ENCODE data around the gene MYL11.

MYL11 gene

GRCh38 chr16:30409125-30410060, 34.8 kb downstream of the MYL11 start (continued):
- TF ChIP-seq ZNF202 (tag by site-specific recombination; IDR thresholded peaks at IDR 0.05; ENCODE audit: borderline replicate concordance) (no peak), ZNF140 (tag by site-specific recombination; IDR thresholded peaks at IDR 0.05) (no peak), ZNF677 (tag by site-specific recombination; IDR thresholded peaks at IDR 0.05) (no peak), ZBTB48 (tag by site-specific recombination; IDR thresholded peaks at IDR 0.05) (peak; percentile 92), ZNF175 (tag by site-specific recombination; IDR thresholded peaks at IDR 0.05) (no peak), ZNF155 (tag by site-specific recombination; IDR thresholded peaks at IDR 0.05) (no peak), ZFP37 (tag by site-specific recombination; IDR thresholded peaks at IDR 0.05) (no peak), ZFHX2 (tag by site-specific recombination; conservative IDR thresholded peaks at IDR 0.05) (peak; percentile 65), ZNF394 (tag by site-specific recombination; IDR thresholded peaks at IDR 0.05; ENCODE audit: borderline replicate concordance) (0 out of 2 replicates have a peak, but pooled peaks have one; percentile 17), IKZF3 (tag by site-specific recombination; IDR thresholded peaks at IDR 0.05) (peak; percentile 97), ZBTB20 (tag by site-specific recombination; IDR thresholded peaks at IDR 0.05) (peak; percentile 91), ZNF76 (tag by site-specific recombination; IDR thresholded peaks at IDR 0.05; ENCODE audit: borderline replicate concordance, low read depth) (no peak), ZNF423 (tag by site-specific recombination; IDR thresholded peaks at IDR 0.05) (no peak), ZNF544 (tag by site-specific recombination; IDR thresholded peaks at IDR 0.05) (no peak), ZNF146 (tag by site-specific recombination; IDR thresholded peaks at IDR 0.05) (no peak), ZNF701 (tag by site-specific recombination; IDR thresholded peaks at IDR 0.05) (no peak), ZNF670 (tag by site-specific recombination; IDR thresholded peaks at IDR 0.05; ENCODE audit: low read depth) (no peak), ZBTB7A (tag by site-specific recombination; IDR thresholded peaks at IDR 0.05; ENCODE audit: low read depth) (no peak), ZNF571 (tag by site-specific recombination; IDR thresholded peaks at IDR 0.05) (no peak), SCRT1 (tag by site-specific recombination; IDR thresholded peaks at IDR 0.05; ENCODE audit: borderline replicate concordance) (no peak)
- TF ChIP-seq, protein P1, sequence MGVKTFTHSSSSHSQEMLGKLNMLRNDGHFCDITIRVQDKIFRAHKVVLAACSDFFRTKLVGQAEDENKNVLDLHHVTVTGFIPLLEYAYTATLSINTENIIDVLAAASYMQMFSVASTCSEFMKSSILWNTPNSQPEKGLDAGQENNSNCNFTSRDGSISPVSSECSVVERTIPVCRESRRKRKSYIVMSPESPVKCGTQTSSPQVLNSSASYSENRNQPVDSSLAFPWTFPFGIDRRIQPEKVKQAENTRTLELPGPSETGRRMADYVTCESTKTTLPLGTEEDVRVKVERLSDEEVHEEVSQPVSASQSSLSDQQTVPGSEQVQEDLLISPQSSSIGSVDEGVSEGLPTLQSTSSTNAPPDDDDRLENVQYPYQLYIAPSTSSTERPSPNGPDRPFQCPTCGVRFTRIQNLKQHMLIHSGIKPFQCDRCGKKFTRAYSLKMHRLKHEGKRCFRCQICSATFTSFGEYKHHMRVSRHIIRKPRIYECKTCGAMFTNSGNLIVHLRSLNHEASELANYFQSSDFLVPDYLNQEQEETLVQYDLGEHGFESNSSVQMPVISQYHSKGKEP (tag by site-specific recombination; IDR thresholded peaks at IDR 0.05): 0 out of 2 replicates have a peak, but pooled peaks have one; percentile 18
- TF ChIP-seq, protein P2, sequence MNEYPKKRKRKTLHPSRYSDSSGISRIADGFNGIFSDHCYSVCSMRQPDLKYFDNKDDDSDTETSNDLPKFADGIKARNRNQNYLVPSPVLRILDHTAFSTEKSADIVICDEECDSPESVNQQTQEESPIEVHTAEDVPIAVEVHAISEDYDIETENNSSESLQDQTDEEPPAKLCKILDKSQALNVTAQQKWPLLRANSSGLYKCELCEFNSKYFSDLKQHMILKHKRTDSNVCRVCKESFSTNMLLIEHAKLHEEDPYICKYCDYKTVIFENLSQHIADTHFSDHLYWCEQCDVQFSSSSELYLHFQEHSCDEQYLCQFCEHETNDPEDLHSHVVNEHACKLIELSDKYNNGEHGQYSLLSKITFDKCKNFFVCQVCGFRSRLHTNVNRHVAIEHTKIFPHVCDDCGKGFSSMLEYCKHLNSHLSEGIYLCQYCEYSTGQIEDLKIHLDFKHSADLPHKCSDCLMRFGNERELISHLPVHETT (tag by site-specific recombination; IDR thresholded peaks at IDR 0.05): peak; percentile 72
- TF ChIP-seq, protein P3, sequence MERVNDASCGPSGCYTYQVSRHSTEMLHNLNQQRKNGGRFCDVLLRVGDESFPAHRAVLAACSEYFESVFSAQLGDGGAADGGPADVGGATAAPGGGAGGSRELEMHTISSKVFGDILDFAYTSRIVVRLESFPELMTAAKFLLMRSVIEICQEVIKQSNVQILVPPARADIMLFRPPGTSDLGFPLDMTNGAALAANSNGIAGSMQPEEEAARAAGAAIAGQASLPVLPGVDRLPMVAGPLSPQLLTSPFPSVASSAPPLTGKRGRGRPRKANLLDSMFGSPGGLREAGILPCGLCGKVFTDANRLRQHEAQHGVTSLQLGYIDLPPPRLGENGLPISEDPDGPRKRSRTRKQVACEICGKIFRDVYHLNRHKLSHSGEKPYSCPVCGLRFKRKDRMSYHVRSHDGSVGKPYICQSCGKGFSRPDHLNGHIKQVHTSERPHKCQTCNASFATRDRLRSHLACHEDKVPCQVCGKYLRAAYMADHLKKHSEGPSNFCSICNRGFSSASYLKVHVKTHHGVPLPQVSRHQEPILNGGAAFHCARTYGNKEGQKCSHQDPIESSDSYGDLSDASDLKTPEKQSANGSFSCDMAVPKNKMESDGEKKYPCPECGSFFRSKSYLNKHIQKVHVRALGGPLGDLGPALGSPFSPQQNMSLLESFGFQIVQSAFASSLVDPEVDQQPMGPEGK (tag by site-specific recombination; IDR thresholded peaks at IDR 0.05): peak; percentile 84
- TF ChIP-seq, protein P4, sequence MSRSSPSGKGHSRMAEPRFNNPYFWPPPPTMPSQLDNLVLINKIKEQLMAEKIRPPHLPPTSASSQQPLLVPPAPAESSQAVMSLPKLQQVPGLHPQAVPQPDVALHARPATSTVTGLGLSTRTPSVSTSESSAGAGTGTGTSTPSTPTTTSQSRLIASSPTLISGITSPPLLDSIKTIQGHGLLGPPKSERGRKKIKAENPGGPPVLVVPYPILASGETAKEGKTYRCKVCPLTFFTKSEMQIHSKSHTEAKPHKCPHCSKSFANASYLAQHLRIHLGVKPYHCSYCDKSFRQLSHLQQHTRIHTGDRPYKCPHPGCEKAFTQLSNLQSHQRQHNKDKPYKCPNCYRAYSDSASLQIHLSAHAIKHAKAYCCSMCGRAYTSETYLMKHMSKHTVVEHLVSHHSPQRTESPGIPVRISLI (tag by site-specific recombination; IDR thresholded peaks at IDR 0.05): no peak
- TF ChIP-seq, protein P5, sequence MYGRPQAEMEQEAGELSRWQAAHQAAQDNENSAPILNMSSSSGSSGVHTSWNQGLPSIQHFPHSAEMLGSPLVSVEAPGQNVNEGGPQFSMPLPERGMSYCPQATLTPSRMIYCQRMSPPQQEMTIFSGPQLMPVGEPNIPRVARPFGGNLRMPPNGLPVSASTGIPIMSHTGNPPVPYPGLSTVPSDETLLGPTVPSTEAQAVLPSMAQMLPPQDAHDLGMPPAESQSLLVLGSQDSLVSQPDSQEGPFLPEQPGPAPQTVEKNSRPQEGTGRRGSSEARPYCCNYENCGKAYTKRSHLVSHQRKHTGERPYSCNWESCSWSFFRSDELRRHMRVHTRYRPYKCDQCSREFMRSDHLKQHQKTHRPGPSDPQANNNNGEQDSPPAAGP (tag by site-specific recombination; IDR thresholded peaks at IDR 0.05): peak; percentile 56; the same call in 1 of the 2 replicates
- TF ChIP-seq, protein P6, sequence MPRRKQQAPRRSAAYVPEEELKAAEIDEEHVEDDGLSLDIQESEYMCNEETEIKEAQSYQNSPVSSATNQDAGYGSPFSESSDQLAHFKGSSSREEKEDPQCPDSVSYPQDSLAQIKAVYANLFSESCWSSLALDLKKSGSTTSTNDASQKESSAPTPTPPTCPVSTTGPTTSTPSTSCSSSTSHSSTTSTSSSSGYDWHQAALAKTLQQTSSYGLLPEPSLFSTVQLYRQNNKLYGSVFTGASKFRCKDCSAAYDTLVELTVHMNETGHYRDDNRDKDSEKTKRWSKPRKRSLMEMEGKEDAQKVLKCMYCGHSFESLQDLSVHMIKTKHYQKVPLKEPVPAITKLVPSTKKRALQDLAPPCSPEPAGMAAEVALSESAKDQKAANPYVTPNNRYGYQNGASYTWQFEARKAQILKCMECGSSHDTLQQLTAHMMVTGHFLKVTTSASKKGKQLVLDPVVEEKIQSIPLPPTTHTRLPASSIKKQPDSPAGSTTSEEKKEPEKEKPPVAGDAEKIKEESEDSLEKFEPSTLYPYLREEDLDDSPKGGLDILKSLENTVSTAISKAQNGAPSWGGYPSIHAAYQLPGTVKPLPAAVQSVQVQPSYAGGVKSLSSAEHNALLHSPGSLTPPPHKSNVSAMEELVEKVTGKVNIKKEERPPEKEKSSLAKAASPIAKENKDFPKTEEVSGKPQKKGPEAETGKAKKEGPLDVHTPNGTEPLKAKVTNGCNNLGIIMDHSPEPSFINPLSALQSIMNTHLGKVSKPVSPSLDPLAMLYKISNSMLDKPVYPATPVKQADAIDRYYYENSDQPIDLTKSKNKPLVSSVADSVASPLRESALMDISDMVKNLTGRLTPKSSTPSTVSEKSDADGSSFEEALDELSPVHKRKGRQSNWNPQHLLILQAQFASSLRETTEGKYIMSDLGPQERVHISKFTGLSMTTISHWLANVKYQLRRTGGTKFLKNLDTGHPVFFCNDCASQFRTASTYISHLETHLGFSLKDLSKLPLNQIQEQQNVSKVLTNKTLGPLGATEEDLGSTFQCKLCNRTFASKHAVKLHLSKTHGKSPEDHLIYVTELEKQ (tag by site-specific recombination; IDR thresholded peaks at IDR 0.05; ENCODE audit: borderline replicate concordance): no peak
- TF ChIP-seq, protein P7, sequence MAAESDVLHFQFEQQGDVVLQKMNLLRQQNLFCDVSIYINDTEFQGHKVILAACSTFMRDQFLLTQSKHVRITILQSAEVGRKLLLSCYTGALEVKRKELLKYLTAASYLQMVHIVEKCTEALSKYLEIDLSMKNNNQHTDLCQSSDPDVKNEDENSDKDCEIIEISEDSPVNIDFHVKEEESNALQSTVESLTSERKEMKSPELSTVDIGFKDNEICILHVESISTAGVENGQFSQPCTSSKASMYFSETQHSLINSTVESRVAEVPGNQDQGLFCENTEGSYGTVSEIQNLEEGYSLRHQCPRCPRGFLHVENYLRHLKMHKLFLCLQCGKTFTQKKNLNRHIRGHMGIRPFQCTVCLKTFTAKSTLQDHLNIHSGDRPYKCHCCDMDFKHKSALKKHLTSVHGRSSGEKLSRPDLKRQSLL (tag by site-specific recombination; IDR thresholded peaks at IDR 0.05): 0 out of 2 replicates have a peak, but pooled peaks have one; percentile 38

All from HEK293 (cell line).